Stimulated activated CD8-positive, alpha-beta memory T cell treated with anti-CD3 and anti-CD28 coated beads, Interleukin-15, amount 100 ng/mL, for 1 hour (primary cell): ENCODE data around the gene NAV3.

Source experiments
- DNase-seq: peaks from one replicate; pipeline ENCODE4 v3.0.0-alpha.2; 2020; ENCODE audit warnings: low read depth

The NAV3 gene

GRCh38 chr12:77830583-77831351 is at the start of gene NAV3:
Gene NAV3 (plus strand): TSS chr12:77830894. CDS start chr12:77831462, 568 bp downstream.
- DNase-seq, result no peak

GRCh38 chr12:77782034-77782433 is 48.7 kb upstream of the NAV3 start:
- DNase-seq, result no peak

GRCh38 chr12:77782766-77783165 is 47.9 kb upstream of the NAV3 start:
- no peak for DNase-seq

GRCh38 chr12:77785211-77785610 is 45.5 kb upstream of the NAV3 start:
- DNase-seq, result no peak

- no peak for DNase-seq
These were observed 44.0 kb upstream of the NAV3 start for GRCh38 chr12:77786675-77787074.

GRCh38 chr12:77788231-77789168 is 42.2 kb upstream of the NAV3 start:
- DNase-seq, result no peak

- DNase-seq, result no peak
These were observed 35.0 kb upstream of the NAV3 start for GRCh38 chr12:77795699-77796098.

- DNase-seq, result no peak
These were observed 33.9 kb upstream of the NAV3 start for GRCh38 chr12:77796775-77797174.

- no peak for DNase-seq
These were observed 30.2 kb upstream of the NAV3 start for GRCh38 chr12:77800501-77800900.

GRCh38 chr12:77808534-77808933 is 22.2 kb upstream of the NAV3 start:
- no peak for DNase-seq

GRCh38 chr12:77813558-77813957 is 17.1 kb upstream of the NAV3 start:
- DNase-seq, result no peak

GRCh38 chr12:77814386-77814785 is 16.3 kb upstream of the NAV3 start:
- DNase-seq, result no peak

- no peak for DNase-seq
These were observed 14.5 kb upstream of the NAV3 start for GRCh38 chr12:77816196-77816595.

GRCh38 chr12:77817276-77817675 is 13.4 kb upstream of the NAV3 start:
- no peak for DNase-seq

- DNase-seq, result no peak
These were observed 12.3 kb upstream of the NAV3 start for GRCh38 chr12:77818351-77818750.

- DNase-seq, result no peak
These were observed 8.9 kb upstream of the NAV3 start for GRCh38 chr12:77821699-77822203.

GRCh38 chr12:77833329-77833728 is 2.6 kb downstream of the NAV3 start:
- DNase-seq, result no peak

- no peak for DNase-seq
These were observed 3.9 kb downstream of the NAV3 start for GRCh38 chr12:77834618-77835017.

GRCh38 chr12:77835969-77836368 is 5.3 kb downstream of the NAV3 start:
- DNase-seq, result no peak

GRCh38 chr12:77837876-77838291 is 7.2 kb downstream of the NAV3 start:
- DNase-seq, result no peak

GRCh38 chr12:77841521-77841920 is 10.8 kb downstream of the NAV3 start:
- no peak for DNase-seq

- DNase-seq, result no peak
These were observed 11.7 kb downstream of the NAV3 start for GRCh38 chr12:77842430-77842829.

GRCh38 chr12:77845831-77846230 is 15.1 kb downstream of the NAV3 start:
- no peak for DNase-seq
